Measurements from ENCODE around the gene TMEM132C.

DNA sequence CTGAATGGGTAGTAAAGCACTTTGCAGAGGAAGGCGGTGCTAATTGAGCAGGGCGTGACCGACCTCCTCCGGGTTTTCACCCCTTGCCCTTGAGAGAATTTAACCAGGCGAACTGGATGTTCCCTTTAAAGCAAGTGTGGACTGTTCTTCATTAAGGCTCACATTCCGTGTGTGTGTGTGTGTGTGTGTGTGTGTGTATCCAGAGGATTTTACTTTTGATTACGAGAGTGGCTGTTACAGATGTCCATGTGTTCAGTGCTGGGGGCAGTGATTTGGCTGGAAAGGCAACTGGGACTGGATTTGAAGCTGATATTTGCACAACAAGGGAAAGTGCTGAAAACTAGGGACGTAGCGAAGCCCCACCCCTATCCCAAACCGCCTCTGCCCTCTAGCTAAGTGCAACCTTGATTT, 2.2 kb downstream of the TMEM132C start:
- TF ChIP-seq, protein P1, sequence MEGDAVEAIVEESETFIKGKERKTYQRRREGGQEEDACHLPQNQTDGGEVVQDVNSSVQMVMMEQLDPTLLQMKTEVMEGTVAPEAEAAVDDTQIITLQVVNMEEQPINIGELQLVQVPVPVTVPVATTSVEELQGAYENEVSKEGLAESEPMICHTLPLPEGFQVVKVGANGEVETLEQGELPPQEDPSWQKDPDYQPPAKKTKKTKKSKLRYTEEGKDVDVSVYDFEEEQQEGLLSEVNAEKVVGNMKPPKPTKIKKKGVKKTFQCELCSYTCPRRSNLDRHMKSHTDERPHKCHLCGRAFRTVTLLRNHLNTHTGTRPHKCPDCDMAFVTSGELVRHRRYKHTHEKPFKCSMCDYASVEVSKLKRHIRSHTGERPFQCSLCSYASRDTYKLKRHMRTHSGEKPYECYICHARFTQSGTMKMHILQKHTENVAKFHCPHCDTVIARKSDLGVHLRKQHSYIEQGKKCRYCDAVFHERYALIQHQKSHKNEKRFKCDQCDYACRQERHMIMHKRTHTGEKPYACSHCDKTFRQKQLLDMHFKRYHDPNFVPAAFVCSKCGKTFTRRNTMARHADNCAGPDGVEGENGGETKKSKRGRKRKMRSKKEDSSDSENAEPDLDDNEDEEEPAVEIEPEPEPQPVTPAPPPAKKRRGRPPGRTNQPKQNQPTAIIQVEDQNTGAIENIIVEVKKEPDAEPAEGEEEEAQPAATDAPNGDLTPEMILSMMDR (IDR thresholded peaks at IDR 0.05; ENCODE audit: low read depth, low read length, missing input control): no peak
- TF ChIP-seq GABPA (IDR thresholded peaks at IDR 0.05 in 1 of 2, conservative IDR thresholded peaks at IDR 0.05 in 1 of 2): no peak
- TF ChIP-seq, protein P2, sequence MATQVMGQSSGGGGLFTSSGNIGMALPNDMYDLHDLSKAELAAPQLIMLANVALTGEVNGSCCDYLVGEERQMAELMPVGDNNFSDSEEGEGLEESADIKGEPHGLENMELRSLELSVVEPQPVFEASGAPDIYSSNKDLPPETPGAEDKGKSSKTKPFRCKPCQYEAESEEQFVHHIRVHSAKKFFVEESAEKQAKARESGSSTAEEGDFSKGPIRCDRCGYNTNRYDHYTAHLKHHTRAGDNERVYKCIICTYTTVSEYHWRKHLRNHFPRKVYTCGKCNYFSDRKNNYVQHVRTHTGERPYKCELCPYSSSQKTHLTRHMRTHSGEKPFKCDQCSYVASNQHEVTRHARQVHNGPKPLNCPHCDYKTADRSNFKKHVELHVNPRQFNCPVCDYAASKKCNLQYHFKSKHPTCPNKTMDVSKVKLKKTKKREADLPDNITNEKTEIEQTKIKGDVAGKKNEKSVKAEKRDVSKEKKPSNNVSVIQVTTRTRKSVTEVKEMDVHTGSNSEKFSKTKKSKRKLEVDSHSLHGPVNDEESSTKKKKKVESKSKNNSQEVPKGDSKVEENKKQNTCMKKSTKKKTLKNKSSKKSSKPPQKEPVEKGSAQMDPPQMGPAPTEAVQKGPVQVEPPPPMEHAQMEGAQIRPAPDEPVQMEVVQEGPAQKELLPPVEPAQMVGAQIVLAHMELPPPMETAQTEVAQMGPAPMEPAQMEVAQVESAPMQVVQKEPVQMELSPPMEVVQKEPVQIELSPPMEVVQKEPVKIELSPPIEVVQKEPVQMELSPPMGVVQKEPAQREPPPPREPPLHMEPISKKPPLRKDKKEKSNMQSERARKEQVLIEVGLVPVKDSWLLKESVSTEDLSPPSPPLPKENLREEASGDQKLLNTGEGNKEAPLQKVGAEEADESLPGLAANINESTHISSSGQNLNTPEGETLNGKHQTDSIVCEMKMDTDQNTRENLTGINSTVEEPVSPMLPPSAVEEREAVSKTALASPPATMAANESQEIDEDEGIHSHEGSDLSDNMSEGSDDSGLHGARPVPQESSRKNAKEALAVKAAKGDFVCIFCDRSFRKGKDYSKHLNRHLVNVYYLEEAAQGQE (IDR thresholded peaks at IDR 0.05): no peak
- no peak for TF ChIP-seq EGR1 (IDR thresholded peaks at IDR 0.05; ENCODE audit: low read depth in 2 of 2)
- TF ChIP-seq, protein P3, sequence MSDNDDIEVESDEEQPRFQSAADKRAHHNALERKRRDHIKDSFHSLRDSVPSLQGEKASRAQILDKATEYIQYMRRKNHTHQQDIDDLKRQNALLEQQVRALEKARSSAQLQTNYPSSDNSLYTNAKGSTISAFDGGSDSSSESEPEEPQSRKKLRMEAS (IDR thresholded peaks at IDR 0.05): no peak
- TF ChIP-seq YY1 (IDR thresholded peaks at IDR 0.05): no peak
- TF ChIP-seq, protein P4, sequence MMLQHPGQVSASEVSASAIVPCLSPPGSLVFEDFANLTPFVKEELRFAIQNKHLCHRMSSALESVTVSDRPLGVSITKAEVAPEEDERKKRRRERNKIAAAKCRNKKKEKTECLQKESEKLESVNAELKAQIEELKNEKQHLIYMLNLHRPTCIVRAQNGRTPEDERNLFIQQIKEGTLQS (IDR thresholded peaks at IDR 0.05): no peak
- TF ChIP-seq TAF1 (conservative IDR thresholded peaks at IDR 0.05): no peak
- TF ChIP-seq FOXA1 (IDR thresholded peaks at IDR 0.05): no peak
- TF ChIP-seq JUND (IDR thresholded peaks at IDR 0.05): no peak
- TF ChIP-seq RAD21 (IDR thresholded peaks at IDR 0.05): no peak

Data from liver (tissue), 3 donors.